ENCODE measurements around the gene SPDYA. TPM values are rescaled to one million over a fixed set of nuclear protein-coding genes. Genes with fewer than 3 reads are reported as not detected.

SPDYA gene
- total and polyA plus RNA-seq, 2 of the 13 experiments (the other 11 are each of a cell fraction or from before 2014, with no cell fraction given) = 0.32 to 0.75 TPM

DNA sequence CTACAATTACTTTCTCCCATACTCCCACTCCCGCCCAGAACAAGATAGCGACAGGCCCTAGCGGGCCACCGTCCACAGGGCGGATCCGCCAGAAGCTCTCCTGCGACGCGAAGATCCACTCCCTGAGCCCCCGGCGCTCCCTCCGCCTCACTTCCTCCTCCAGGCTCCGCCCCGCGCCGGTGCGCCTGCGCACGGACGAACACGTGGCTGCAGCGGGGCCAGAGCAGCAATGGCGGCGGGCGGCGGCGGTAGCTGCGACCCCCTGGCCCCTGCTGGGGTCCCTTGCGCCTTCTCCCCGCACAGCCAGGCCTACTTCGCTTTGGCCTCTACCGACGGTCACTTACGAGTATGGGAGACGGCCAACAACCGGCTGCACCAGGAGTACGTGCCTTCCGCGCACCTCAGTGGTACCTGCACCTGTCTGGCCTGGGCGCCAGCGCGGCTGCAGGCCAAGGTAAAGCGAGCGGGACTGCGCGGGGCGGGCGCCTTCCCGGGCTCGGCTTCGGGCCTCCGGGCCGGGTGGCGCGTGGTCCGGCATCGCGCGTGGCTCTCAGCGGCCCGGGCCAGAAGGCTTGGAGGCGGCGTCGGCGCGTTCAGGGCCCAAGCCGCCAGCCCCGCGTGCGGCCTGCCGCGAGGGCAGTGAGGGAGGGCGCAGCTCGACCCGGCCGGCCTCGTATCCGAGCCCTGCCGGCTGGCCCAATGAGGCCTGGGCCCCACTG, 84.0 kb downstream of the SPDYA start, which contains the start of gene WDR43 (continued):
- TF ChIP-seq ZSCAN12 (CRISPR knock-in tag; IDR thresholded peaks at IDR 0.05) (no peak), NR2C2 (CRISPR knock-in tag; IDR thresholded peaks at IDR 0.05; ENCODE audit: borderline replicate concordance) (peak; percentile 81), MXI1 (IDR thresholded peaks at IDR 0.05; ENCODE audit: borderline replicate concordance, low read depth, low read length) (peak; percentile 100), CREB1 (IDR thresholded peaks at IDR 0.05) (peak; percentile 81), CREB1 (CRISPR knock-in tag; IDR thresholded peaks at IDR 0.05) (peak; percentile 81; the same call in 1 of the 2 replicates), ZNF343 (CRISPR knock-in tag; IDR thresholded peaks at IDR 0.05) (peak; percentile 94), ZNF558 (CRISPR knock-in tag; IDR thresholded peaks at IDR 0.05; ENCODE audit: borderline replicate concordance) (peak; percentile 54; the same call in 1 of the 2 replicates), ISL2 (CRISPR knock-in tag; IDR thresholded peaks at IDR 0.05) (peak; percentile 46; the same call in 1 of the 2 replicates), ZNF605 (CRISPR knock-in tag; IDR thresholded peaks at IDR 0.05) (peak; percentile 61; the same call in 1 of the 2 replicates), KLF16 (CRISPR knock-in tag; IDR thresholded peaks at IDR 0.05) (peak in 1 of 2 experiments; percentile 94; a peak in 2 of 4 replicates), DMAP1 (CRISPR knock-in tag; IDR thresholded peaks at IDR 0.05) (peak; percentile 100), GTF3A (CRISPR knock-in tag; conservative IDR thresholded peaks at IDR 0.05) (peak; percentile 98; the same call in 1 of the 2 replicates), ZNF451 (CRISPR knock-in tag; IDR thresholded peaks at IDR 0.05) (peak; percentile 98), NFATC3 (CRISPR knock-in tag; IDR thresholded peaks at IDR 0.05) (peak; percentile 89; the same call in 1 of the 2 replicates)
- TF ChIP-seq, protein P1, sequence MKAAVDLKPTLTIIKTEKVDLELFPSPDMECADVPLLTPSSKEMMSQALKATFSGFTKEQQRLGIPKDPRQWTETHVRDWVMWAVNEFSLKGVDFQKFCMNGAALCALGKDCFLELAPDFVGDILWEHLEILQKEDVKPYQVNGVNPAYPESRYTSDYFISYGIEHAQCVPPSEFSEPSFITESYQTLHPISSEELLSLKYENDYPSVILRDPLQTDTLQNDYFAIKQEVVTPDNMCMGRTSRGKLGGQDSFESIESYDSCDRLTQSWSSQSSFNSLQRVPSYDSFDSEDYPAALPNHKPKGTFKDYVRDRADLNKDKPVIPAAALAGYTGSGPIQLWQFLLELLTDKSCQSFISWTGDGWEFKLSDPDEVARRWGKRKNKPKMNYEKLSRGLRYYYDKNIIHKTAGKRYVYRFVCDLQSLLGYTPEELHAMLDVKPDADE (CRISPR knock-in tag; IDR thresholded peaks at IDR 0.05) = peak; percentile 89; the same call in 1 of the 2 replicates
- TF ChIP-seq, protein P2, sequence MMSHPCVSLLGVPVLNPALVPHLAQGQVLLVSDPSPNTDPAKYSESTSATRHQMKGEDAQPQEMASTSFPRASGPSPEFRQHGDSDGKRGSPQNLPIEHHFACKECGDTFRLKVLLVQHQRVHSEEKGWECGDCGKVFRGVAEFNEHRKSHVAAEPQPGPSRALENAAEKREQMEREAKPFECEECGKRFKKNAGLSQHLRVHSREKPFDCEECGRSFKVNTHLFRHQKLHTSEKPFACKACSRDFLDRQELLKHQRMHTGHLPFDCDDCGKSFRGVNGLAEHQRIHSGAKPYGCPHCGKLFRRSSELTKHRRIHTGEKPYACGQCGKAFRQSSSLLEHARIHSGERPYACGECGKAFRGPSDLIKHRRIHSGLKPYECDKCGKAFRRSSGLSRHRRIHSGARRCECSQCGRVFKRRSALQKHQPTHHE (CRISPR knock-in tag; IDR thresholded peaks at IDR 0.05; ENCODE audit: borderline replicate concordance) = peak; percentile 41; the same call in 1 of the 2 replicates
- TF ChIP-seq, protein P3, sequence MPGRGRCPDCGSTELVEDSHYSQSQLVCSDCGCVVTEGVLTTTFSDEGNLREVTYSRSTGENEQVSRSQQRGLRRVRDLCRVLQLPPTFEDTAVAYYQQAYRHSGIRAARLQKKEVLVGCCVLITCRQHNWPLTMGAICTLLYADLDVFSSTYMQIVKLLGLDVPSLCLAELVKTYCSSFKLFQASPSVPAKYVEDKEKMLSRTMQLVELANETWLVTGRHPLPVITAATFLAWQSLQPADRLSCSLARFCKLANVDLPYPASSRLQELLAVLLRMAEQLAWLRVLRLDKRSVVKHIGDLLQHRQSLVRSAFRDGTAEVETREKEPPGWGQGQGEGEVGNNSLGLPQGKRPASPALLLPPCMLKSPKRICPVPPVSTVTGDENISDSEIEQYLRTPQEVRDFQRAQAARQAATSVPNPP (CRISPR knock-in tag; IDR thresholded peaks at IDR 0.05) = peak; percentile 88
- TF ChIP-seq, protein P4, sequence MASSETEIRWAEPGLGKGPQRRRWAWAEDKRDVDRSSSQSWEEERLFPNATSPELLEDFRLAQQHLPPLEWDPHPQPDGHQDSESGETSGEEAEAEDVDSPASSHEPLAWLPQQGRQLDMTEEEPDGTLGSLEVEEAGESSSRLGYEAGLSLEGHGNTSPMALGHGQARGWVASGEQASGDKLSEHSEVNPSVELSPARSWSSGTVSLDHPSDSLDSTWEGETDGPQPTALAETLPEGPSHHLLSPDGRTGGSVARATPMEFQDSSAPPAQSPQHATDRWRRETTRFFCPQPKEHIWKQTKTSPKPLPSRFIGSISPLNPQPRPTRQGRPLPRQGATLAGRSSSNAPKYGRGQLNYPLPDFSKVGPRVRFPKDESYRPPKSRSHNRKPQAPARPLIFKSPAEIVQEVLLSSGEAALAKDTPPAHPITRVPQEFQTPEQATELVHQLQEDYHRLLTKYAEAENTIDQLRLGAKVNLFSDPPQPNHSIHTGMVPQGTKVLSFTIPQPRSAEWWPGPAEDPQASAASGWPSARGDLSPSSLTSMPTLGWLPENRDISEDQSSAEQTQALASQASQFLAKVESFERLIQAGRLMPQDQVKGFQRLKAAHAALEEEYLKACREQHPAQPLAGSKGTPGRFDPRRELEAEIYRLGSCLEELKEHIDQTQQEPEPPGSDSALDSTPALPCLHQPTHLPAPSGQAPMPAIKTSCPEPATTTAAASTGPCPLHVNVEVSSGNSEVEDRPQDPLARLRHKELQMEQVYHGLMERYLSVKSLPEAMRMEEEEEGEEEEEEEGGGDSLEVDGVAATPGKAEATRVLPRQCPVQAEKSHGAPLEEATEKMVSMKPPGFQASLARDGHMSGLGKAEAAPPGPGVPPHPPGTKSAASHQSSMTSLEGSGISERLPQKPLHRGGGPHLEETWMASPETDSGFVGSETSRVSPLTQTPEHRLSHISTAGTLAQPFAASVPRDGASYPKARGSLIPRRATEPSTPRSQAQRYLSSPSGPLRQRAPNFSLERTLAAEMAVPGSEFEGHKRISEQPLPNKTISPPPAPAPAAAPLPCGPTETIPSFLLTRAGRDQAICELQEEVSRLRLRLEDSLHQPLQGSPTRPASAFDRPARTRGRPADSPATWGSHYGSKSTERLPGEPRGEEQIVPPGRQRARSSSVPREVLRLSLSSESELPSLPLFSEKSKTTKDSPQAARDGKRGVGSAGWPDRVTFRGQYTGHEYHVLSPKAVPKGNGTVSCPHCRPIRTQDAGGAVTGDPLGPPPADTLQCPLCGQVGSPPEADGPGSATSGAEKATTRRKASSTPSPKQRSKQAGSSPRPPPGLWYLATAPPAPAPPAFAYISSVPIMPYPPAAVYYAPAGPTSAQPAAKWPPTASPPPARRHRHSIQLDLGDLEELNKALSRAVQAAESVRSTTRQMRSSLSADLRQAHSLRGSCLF (CRISPR knock-in tag; IDR thresholded peaks at IDR 0.05; ENCODE audit: borderline replicate concordance) = no peak
- TF ChIP-seq, protein P5, sequence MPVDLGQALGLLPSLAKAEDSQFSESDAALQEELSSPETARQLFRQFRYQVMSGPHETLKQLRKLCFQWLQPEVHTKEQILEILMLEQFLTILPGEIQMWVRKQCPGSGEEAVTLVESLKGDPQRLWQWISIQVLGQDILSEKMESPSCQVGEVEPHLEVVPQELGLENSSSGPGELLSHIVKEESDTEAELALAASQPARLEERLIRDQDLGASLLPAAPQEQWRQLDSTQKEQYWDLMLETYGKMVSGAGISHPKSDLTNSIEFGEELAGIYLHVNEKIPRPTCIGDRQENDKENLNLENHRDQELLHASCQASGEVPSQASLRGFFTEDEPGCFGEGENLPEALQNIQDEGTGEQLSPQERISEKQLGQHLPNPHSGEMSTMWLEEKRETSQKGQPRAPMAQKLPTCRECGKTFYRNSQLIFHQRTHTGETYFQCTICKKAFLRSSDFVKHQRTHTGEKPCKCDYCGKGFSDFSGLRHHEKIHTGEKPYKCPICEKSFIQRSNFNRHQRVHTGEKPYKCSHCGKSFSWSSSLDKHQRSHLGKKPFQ (CRISPR knock-in tag; IDR thresholded peaks at IDR 0.05; ENCODE audit: insufficient replicate concordance) = peak; percentile 77

Data from HepG2 (cell line).